ENCODE data around the gene TAC3. TPM values are rescaled to one million over a fixed set of nuclear protein-coding genes. Genes with fewer than 3 reads are reported as not detected.

Gene TAC3
- total RNA-seq, 1 experiment from 2014 or later: 3.1 TPM

DNA sequence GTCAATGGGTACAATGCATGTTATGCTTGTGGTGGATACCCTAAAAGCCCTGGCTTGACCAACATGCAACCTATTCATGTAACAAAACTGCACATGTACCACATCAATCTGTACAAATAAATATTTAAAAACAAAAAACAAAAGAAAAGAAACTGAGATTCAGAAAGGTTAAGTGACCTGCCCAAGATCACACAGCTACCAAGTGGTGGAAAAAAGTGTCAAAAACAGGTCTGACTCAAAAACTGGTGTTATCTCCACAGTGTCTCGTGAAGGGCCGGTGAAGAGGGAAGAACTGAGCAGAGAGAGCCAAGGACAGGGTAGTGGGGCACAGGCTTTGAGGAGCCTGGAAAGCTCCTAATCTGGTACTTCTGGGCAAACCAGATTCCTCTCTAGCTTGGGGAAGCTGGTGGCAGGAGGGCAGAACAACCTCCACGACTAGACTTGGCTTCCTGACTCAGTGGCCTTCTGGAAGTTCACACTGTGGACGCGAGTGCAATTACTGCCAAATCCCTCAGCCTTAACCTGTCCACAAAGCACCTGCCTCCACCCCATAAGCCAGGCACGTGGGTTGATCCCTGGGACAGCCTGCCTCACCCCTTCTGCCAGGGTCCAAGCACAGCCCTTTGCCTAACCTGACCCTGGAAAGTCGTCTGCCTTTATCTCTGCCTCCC lies 25.5 kb downstream of the TAC3 start:
- Mint-ChIP-seq H3K27ac (ENCODE audit: unreplicated experiment) (no peak overlapping the region), H3K4me3 (ENCODE audit: unreplicated experiment) (no peak overlapping the region), H3K4me1 (ENCODE audit: low read depth, unreplicated experiment) (peaks cover 17% of the 10 kb centered on the region), H3K36me3 (ENCODE audit: insufficient read depth, unreplicated experiment) (peaks cover 5% of the 10 kb centered on the region), H3K27me3 (ENCODE audit: insufficient read depth, unreplicated experiment) (no peaks in the 10 kb centered on the region), H3K9me3 (ENCODE audit: unreplicated experiment) (no peaks in the 10 kb centered on the region)
- ChIA-PET POLR2A (no interaction called here), CTCF (no interaction called here)
- DNase-seq: no peak
- H3K9me3 ChIP-seq: no peaks in the 10 kb centered on the region
- TF ChIP-seq CTCF (IDR thresholded peaks at IDR 0.05; ENCODE audit: insufficient read depth in 1 of 2, low read depth in 1 of 2, low read length in 1 of 2, severe bottlenecking in 1 of 2, unreplicated experiment in 1 of 2): no peak
- H3K36me3 ChIP-seq (ENCODE audit: control insufficient read depth, insufficient read depth, low read length): no peaks in the 10 kb centered on the region
- H3K4me3 ChIP-seq (ENCODE audit: low read depth, low read length): no peak overlapping the region
- H3K27me3 ChIP-seq (replicated peaks; ENCODE audit: control insufficient read depth, insufficient read depth, low read length): no peaks in the 10 kb centered on the region
- no TSS peak for BruUV-seq (replicated peaks)
- H3K4me1 ChIP-seq: peaks cover 13% of the 10 kb centered on the region
- intact Hi-C loops (cut with micrococcal nuclease; ENCODE audit: unreplicated experiment): no loop called here

DNA sequence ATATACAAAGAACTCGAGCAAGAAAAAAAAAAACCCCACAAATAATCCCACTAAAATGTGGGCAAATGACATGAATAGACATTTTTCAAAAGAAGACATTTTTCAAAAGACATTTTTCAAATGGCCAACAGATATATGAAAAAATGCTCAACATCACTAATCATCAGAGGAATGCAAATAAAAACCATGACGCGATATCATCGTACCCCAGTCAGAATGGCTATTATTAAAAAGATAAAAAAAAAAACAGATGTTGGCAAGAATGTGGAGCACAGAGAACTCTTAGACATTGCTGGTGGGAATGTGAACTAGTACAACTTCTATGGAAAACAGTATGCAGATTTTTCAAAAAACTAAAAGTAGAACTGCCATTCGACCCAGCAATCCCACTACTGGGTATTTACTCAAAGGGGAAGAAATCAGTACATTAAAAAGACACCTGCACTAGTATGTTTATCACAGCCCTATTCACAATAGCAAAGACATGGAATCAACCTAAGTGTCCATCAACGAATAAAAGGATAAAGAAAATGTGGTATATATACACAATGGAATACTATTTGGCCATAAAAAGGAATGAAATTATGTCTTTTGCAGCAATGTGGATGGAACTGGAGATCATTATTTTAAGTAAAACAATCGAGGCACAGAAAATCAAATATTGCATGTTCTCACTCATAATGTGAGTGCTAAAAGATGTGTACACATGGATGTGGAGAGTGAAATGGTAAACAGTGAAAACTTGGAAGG lies 26.3 kb downstream of the TAC3 start:
- intact Hi-C loops (cut with micrococcal nuclease; ENCODE audit: unreplicated experiment): no loop called here
- peaks cover 20% of the 10 kb centered on the region for H3K4me1 Mint-ChIP-seq (ENCODE audit: low read depth, unreplicated experiment)
- Histone ChIP-seq H3K36me3 (ENCODE audit: control insufficient read depth, insufficient read depth, low read length) (no peaks in the 10 kb centered on the region), H3K27me3 (replicated peaks; ENCODE audit: control insufficient read depth, insufficient read depth, low read length) (no peaks in the 10 kb centered on the region), H3K4me1 (peaks cover 15% of the 10 kb centered on the region), H3K9me3 (no peaks in the 10 kb centered on the region), H3K4me3 (ENCODE audit: low read depth, low read length) (no peak overlapping the region)
- DNase-seq: no peak
- no TSS peak for BruUV-seq (replicated peaks)
- H3K4me3 Mint-ChIP-seq (ENCODE audit: unreplicated experiment): no peak overlapping the region
- ChIA-PET CTCF (interaction anchor here (2.6 kb wide), 1 partner anchor 11 kb away, joined by 14 read pairs; no protein-coding TSS in a partner anchor), POLR2A (no interaction called here)
- H3K27ac Mint-ChIP-seq (ENCODE audit: unreplicated experiment): no peak overlapping the region
- H3K36me3 Mint-ChIP-seq (ENCODE audit: insufficient read depth, unreplicated experiment): peaks cover 5% of the 10 kb centered on the region
- no peaks in the 10 kb centered on the region for H3K27me3 Mint-ChIP-seq (ENCODE audit: insufficient read depth, unreplicated experiment)
- TF ChIP-seq CTCF (IDR thresholded peaks at IDR 0.05; ENCODE audit: insufficient read depth in 1 of 2, low read depth in 1 of 2, low read length in 1 of 2, severe bottlenecking in 1 of 2, unreplicated experiment in 1 of 2): no peak
- H3K9me3 Mint-ChIP-seq (ENCODE audit: unreplicated experiment): no peaks in the 10 kb centered on the region

- no peak overlapping the region for H3K4me3 ChIP-seq (ENCODE audit: low read depth, low read length)
- H3K36me3 Mint-ChIP-seq (ENCODE audit: insufficient read depth, unreplicated experiment): peaks cover 5% of the 10 kb centered on the region
- H3K4me3 Mint-ChIP-seq (ENCODE audit: unreplicated experiment): no peak overlapping the region
- H3K27ac Mint-ChIP-seq (ENCODE audit: unreplicated experiment): no peak overlapping the region
- peaks cover 15% of the 10 kb centered on the region for H3K4me1 ChIP-seq
- intact Hi-C loops (cut with micrococcal nuclease; ENCODE audit: unreplicated experiment): no loop called here
- H3K27me3 Mint-ChIP-seq (ENCODE audit: insufficient read depth, unreplicated experiment): no peaks in the 10 kb centered on the region
- ChIA-PET POLR2A (no interaction called here), CTCF (interaction anchor here (0.6 to 2.6 kb wide), 5 partner anchors 13 to 360 kb away, joined by 3 to 20 read pairs (median 4); no protein-coding TSS in a partner anchor)
- H3K9me3 Mint-ChIP-seq (ENCODE audit: unreplicated experiment): no peaks in the 10 kb centered on the region
- no peaks in the 10 kb centered on the region for H3K36me3 ChIP-seq (ENCODE audit: control insufficient read depth, insufficient read depth, low read length)
- no peaks in the 10 kb centered on the region for H3K9me3 ChIP-seq
- TF ChIP-seq CTCF (IDR thresholded peaks at IDR 0.05; ENCODE audit: insufficient read depth in 1 of 2, low read depth in 1 of 2, low read length in 1 of 2, severe bottlenecking in 1 of 2, unreplicated experiment in 1 of 2): no peak
- no peaks in the 10 kb centered on the region for H3K27me3 ChIP-seq (replicated peaks; ENCODE audit: control insufficient read depth, insufficient read depth, low read length)
- BruUV-seq (replicated peaks): no TSS peak
- peaks cover 20% of the 10 kb centered on the region for H3K4me1 Mint-ChIP-seq (ENCODE audit: low read depth, unreplicated experiment)
- no peak for DNase-seq
These were observed 28.1 kb downstream of the TAC3 start for GRCh38 chr12:56988207-56988739.

Data from Caco-2 (cell line).